Stimulated activated CD8-positive, alpha-beta memory T cell treated with anti-CD3 and anti-CD28 coated beads, Interleukin-2, amount 100 ng/mL, for 48 hours (primary cell): ENCODE results near the gene TGM5.
"Not testable (repeated sequence)": the region's sequence is repeated elsewhere in the genome, so short reads cannot be mapped to it uniquely, and the experiment has no call there.

Experiments
- DNase-seq, 2 donors: peaks; one replicate each; pipeline ENCODE4 v3.0.0-alpha.2; 2020; ENCODE audit warnings: low read depth in 2 of 2

Gene TGM5

GRCh38 chr15:43218908-43219706 is 47.6 kb downstream of the TGM5 start:
- no peak for DNase-seq

DNA sequence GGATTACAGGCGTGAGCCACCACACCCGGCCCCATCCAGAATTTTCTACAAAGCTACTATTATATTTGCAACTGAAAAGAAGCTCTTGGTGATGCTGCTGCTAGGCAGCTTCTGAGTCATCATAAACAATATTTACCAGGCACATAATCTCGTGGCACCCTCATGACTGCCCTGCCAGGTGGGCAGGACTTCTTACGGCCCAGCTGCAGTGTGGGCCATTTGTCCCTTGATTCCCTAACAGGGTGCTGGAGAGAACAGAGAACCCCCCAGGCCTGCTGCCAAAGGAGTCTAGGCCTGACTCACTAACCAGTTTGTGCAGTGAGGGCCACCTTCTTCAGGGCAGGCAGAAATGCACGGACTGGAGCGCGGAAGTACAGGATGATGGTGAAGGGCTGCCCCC is 50.8 kb downstream of the TGM5 start:
- DNase-seq = no peak

- no peak for DNase-seq
Observed at GRCh38 chr15:43214592-43215295, 52.0 kb downstream of the TGM5 start.

DNA sequence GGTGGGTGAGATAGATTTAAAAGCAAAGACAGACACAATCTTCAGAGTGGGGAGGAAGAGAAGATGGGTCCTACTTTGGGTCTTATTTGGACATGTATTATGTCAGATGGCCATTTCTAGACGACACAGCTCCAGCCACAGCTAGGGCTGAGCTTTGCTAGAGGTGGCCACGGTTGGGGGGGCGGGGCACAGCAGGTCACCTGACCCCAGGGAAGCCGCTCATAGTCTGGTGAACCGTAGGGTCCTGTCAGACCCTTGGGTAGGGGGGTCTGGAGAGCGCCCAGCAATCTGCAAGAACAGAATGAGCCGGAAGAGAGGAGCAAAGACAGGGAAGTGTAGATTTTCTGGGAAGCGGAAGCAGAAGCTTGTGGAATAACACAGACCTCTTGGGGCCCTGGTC is 52.6 kb downstream of the TGM5 start:
- DNase-seq = no peak

DNA sequence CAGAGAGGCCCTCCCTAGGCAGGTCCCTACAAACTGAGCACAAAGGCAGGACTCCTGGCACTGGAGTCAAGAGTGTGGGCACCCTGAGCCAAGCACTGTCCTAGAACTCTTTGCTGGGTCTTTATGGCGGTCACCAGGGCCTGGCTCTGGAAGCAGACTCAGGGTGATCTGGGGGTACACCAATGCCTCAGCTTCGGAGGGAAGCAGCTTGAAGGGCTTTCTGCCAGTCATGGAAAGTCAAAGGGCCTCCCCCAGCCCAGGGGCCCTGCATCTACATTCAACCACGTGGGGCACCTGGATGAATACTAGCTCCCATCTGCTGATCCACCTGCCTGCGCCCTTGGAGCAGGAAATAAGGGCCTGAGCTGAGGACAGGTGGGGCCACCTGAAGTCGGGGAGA is 53.3 kb downstream of the TGM5 start:
- no peak for DNase-seq

GRCh38 chr15:43212951-43213350 is 53.8 kb downstream of the TGM5 start:
- DNase-seq = no peak

- DNase-seq = no peak
Observed at GRCh38 chr15:43212299-43212698, 54.4 kb downstream of the TGM5 start.

- DNase-seq = no peak
Observed at GRCh38 chr15:43211224-43211735, 55.4 kb downstream of the TGM5 start.

- no peak for DNase-seq
Observed at GRCh38 chr15:43210807-43211206, 55.9 kb downstream of the TGM5 start.

- DNase-seq = no peak
Observed at GRCh38 chr15:43210172-43210745, 56.5 kb downstream of the TGM5 start.

DNA sequence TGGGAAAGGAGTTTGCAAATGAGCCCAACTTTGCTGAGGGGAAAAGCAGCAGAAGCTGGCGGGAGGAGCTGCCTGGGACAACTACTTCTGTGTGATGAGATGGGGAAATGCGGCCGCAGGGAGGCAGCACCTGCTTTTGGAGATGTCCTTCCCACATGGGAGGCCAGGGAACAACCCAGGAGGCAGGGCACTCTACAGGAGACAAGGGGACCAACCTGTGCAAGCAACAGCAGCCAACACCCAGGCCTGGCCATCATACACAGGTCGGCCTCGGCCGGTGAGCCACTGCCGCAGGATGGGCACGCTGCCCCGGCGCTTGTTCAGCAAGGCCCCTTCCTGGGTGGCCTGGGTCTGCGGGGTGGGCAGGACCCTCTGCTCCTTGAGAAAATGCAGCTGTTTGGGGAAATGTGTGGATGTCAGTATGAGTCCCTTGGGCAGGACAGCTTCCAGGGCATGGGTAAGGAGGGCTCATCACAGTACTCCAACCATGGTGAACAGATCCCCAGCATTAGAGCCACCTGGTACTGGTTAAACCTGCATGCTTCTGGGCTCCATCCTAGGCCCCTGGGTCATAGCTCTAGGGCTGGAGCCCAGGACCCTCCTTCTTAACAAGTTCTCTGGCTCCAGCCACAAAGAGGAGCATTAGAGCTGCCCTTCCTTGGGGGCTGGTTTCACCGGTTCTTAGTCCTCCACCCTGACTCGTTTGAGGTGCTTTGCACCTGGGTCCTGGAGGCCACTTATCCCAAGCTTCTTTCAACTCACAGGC is 57.5 kb downstream of the TGM5 start:
- DNase-seq = no peak

DNA sequence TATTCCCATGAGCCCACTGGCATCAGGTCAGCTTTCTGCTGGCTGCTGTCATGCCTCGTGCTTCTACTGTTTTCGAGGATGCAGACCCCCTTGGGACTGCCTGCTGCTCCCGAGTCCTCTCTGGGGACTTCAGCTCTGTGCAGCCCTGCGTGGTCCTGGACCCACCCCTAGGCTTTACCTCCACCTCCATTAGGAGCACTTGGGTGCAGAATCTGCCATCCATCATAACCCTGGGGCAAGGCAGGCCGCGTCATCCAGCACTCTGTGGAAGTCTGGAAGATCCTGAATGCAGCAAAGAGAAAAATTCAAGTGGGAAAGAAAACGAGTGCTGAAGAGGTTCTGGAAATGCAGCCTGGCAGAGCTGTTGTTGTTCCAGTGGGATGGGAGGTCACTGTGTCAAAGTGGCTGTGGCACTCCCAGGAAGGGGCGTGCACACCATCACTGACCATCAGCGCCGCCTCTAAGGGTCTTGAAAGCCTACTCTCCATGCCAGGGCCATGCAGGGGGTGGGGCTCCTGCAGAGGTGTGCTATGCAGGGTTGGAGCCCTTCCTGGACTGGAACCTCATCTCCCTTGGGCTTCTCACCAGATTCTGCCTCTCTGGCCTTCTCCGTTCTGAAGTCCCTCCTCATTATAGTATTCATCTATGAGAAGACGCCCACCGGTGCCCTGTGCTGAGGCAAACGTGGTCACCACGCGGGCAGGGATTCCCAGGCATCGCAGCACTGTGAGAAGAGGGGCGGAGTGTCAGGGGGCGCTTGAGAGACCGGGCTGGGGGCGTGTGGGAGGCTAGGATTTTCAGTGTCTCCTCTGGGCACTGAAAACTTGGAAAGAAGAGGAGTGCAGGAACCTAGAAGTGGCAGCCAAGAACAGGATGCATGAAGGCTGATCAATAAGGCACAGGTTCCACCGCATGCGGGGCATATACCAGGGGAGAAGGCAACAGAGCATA is 58.4 kb downstream of the TGM5 start:
- no peak for DNase-seq

GRCh38 chr15:43207024-43207423 is 59.7 kb downstream of the TGM5 start:
- no peak for DNase-seq

DNA sequence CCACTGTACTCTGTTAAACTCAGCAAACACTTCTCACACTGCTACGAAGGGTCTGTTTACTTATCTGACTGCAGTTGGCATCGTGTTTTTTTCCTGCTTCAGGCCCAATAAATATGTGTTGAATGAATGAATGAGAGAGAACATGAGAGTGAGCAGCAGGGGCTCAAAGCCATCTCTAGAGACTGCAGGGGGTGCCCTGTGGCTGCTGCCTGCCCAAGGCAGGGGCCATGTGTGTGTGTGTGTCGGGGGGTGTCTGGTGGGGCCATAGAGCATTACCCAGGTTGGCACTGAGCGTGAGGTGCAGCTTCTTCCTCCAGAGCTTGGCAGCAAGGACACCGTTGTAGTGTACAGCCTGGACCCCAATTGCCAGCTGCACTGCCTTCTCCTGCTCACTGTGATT is 60.7 kb downstream of the TGM5 start:
- no peak for DNase-seq

DNA sequence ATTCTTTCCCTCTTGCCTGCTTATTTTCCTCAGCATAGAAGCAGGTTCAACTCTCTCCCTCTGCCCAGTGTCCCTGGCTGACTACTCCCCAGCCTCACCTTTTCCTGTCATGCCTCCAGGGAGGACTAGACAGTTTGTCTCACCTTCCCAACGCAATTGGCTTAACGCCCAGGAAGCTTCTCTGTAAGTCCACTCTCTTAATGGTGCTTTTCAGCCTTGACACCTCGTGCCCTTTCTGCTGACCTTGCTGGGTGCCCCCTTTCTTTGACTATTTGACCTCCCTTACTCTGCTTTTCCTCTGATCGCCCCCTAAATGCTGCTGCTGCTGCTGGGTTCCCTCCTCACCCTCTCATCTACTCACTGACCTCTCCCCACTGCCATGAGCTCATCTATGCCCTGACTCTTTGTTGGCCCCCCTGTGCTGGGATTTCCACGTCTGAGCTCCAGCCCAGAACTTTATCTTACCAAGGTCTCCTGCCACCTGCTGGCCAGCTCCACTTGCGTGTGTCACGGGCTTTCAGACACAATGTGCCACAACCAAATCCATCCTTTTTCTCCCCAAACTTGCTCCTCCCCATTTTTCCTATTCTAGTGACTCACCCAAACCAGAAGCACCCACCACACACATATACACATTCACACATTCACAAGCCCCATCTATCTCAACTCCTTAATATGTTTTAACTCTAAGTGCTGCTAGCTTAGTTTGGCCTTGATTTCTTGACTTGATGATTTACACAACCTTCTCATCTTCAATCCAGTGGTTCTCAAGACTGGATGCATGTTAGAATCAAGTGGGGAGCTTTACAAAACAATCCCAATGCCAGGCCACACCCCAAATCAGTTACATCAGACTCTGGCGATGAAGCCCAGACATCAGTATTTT is 62.5 kb downstream of the TGM5 start:
- peak; percentile 10 to 44 for DNase-seq

- DNase-seq = no peak
Observed at GRCh38 chr15:43199945-43200488, 66.7 kb downstream of the TGM5 start.

DNA sequence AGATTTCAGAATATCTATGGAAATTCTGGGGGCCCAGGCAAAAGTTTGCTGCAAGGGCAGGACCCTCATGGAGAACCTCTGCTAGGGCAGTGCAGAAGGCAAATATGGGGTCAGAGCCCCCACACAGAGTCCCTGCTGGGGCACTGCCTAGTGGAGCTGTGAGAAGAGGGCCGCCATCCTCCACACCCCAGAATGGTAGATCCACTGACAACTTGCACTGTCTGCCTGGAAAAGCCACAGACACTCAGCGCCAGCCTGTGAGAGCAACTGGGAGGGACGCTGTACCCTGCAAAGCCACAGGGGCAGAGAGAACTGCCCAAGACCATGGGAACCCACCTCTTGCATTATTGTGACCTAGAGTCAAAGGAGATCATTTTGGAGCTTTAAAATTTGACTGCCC is 67.7 kb downstream of the TGM5 start:
- no peak for DNase-seq

- DNase-seq = not testable (repeated sequence)
Observed at GRCh38 chr15:43198556-43198955, 68.2 kb downstream of the TGM5 start.

DNA sequence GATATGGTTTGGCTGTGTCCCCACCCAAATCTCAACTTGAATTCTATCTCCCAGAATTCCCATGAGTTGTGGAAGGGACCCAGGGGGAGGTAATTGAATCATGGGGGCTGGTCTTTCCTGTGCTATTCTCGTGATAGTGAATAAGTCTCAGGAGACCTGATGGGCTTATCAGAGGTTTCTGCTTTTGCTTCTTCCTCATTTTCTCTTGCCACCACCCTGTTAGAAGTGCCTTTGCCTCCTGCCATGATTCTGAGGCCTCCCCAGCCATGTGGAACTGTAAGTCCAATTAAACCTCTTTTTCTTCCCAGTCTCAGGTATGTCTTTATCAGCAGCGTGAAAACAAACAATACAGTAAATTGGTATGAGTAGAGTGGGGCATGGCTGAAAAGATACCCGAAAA is 69.0 kb downstream of the TGM5 start:
- DNase-seq = not testable (repeated sequence)
